Liver (tissue), 3 donors: Measurements from ENCODE around the gene ZNF398.

Experiments used
- CTCF ChIP-seq: fragments of 150-350 bp; IDR thresholded peaks from 2 replicates; pipeline ENCODE4 v1.5.1; 2017; ENCODE audit warnings: improper control_type of control experiment, low read depth, low read length; ENCODE audit not compliant: missing input control
- GABPA ChIP-seq, 2 donors: IDR thresholded peaks in 1 of 2; conservative IDR thresholded peaks in 1 of 2; 2 replicates each; pipeline ENCODE4 v1.6.1; 2016; ENCODE audit warnings: antibody characterized with exemption in 2 of 2, mild to moderate bottlenecking in 1 of 2, moderate library complexity in 1 of 2
- RAD21 ChIP-seq, 2 donors: IDR thresholded peaks; 2 replicates each; pipeline ENCODE4 v1.6.1; 2016; ENCODE audit warnings: antibody characterized with exemption in 2 of 2, mild to moderate bottlenecking in 2 of 2
- SP1 ChIP-seq: IDR thresholded peaks from 2 replicates; pipeline ENCODE4 v1.6.1; 2018; ENCODE audit warnings: antibody characterized with exemption, mild to moderate bottlenecking
- YY1 ChIP-seq: IDR thresholded peaks from 2 replicates; pipeline ENCODE4 v1.6.1; 2016; ENCODE audit warnings: antibody characterized with exemption, mild to moderate bottlenecking
- TF ChIP-seq, protein P1 (sequence below): IDR thresholded peaks from 2 replicates; pipeline ENCODE4 v1.6.1; 2016; ENCODE audit warnings: antibody characterized with exemption, mild to moderate bottlenecking
- donor health status: healthy.
- donor health status: healthy.

DNA sequence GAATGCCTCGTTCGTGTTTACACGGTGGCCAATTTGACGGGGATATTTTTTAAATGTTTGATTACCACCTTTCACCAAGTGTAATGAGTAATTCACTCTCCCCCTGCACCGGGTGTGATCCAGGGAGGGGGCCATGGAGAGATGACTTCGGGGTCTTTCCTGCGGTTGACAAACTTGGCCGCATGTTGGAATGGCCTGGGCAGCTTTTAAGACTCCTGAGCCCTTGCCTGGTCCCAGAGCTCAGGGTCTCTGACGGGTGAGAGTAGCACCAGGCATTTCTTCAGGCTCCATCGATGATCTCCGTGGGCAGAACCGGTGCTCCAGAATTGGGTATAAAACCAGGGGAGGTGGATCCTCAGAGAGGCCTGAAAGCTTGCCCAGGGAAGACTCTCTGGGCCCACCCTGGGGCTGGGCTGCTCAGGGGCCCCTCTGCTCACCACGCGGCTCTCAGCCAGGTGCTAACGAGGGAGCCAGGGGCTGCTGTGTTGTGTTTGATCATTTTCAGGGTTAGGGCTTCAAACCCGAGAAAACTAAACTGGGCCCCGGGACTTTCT, 49.0 kb downstream of the ZNF398 start:
- TF ChIP-seq SP1 (no peak), CTCF (no peak), YY1 (no peak), GABPA (IDR thresholded peaks at IDR 0.05 in 1 of 2, conservative IDR thresholded peaks at IDR 0.05 in 1 of 2) (no peak), RAD21 (IDR thresholded peaks at IDR 0.05) (no peak)
- TF ChIP-seq, protein P1, sequence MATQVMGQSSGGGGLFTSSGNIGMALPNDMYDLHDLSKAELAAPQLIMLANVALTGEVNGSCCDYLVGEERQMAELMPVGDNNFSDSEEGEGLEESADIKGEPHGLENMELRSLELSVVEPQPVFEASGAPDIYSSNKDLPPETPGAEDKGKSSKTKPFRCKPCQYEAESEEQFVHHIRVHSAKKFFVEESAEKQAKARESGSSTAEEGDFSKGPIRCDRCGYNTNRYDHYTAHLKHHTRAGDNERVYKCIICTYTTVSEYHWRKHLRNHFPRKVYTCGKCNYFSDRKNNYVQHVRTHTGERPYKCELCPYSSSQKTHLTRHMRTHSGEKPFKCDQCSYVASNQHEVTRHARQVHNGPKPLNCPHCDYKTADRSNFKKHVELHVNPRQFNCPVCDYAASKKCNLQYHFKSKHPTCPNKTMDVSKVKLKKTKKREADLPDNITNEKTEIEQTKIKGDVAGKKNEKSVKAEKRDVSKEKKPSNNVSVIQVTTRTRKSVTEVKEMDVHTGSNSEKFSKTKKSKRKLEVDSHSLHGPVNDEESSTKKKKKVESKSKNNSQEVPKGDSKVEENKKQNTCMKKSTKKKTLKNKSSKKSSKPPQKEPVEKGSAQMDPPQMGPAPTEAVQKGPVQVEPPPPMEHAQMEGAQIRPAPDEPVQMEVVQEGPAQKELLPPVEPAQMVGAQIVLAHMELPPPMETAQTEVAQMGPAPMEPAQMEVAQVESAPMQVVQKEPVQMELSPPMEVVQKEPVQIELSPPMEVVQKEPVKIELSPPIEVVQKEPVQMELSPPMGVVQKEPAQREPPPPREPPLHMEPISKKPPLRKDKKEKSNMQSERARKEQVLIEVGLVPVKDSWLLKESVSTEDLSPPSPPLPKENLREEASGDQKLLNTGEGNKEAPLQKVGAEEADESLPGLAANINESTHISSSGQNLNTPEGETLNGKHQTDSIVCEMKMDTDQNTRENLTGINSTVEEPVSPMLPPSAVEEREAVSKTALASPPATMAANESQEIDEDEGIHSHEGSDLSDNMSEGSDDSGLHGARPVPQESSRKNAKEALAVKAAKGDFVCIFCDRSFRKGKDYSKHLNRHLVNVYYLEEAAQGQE, result no peak
